ENCODE data around the gene CDH4. TPM values are rescaled to one million over a fixed set of nuclear protein-coding genes. Genes with fewer than 3 reads are reported as not detected.

CDH4 gene
- total and polyA plus RNA-seq, 9 of the 15 experiments (the other 6 are each of a cell fraction or from before 2014, with no cell fraction given): 0.04 TPM; not detected in 8

- H3K27me3 ChIP-seq (ENCODE audit: control insufficient read depth in 2 of 2, insufficient read depth in 2 of 2, low read length in 2 of 2): peaks cover 5 to 62% of the 10 kb centered on the region in 2 experiments; a peak in 4 of 5 replicates
- no peaks in the 10 kb centered on the region for H3K36me3 ChIP-seq (ENCODE audit: control insufficient read depth, insufficient read depth, low read length)
- no peaks in the 10 kb centered on the region for H3K4me1 ChIP-seq (replicated peaks in 1 of 2; ENCODE audit: control insufficient read depth in 2 of 2, insufficient read depth in 2 of 2, low read length in 2 of 2)
- H2AFZ ChIP-seq (ENCODE audit: low read depth, low read length): no peak overlapping the region
- no peak overlapping the region for H3K9ac ChIP-seq (ENCODE audit: insufficient read depth in 1 of 2, low read depth in 2 of 2, low read length in 2 of 2)
- in situ Hi-C loops (cut with MboI): no loop called here
- CTCF ChIA-PET (ENCODE audit: low intra/inter-chr PET ratio): no interaction called here
- DNase-seq (ENCODE audit: extremely low read depth in 1 of 4, low spot score in 3 of 4): no peak
- H3K9me3 ChIP-seq (replicated peaks; ENCODE audit: control insufficient read depth, insufficient read depth, low read depth, low read length): no peaks in the 10 kb centered on the region
- H3K4me2 ChIP-seq (ENCODE audit: insufficient read depth, low read length): no peak overlapping the region
- H3K9me1 ChIP-seq (ENCODE audit: control insufficient read depth, insufficient read depth, low read length): no peaks in the 10 kb centered on the region
- BruUV-seq (replicated peaks): no TSS peak
- no peaks in the 10 kb centered on the region for H4K20me1 ChIP-seq (replicated peaks; ENCODE audit: control insufficient read depth, insufficient read depth, low read length)
- no peaks in the 10 kb centered on the region for H3K79me2 ChIP-seq (ENCODE audit: control insufficient read depth, insufficient read depth, low read length)
- no peak for ATAC-seq
- TF ChIP-seq ZNF592 (IDR thresholded peaks at IDR 0.05) (no peak), ZBTB7A (IDR thresholded peaks at IDR 0.05; ENCODE audit: borderline replicate concordance, control insufficient read depth, low read depth, low read length) (no peak), ETV1 (tag; conservative IDR thresholded peaks at IDR 0.05; ENCODE audit: low read depth) (no peak), IRF2 (CRISPR knock-in tag; IDR thresholded peaks at IDR 0.05) (no peak)
- TF ChIP-seq, protein P1, sequence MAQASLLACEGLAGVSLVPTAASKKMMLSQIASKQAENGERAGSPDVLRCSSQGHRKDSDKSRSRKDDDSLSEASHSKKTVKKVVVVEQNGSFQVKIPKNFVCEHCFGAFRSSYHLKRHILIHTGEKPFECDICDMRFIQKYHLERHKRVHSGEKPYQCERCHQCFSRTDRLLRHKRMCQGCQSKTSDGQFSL (CRISPR knock-in tag; IDR thresholded peaks at IDR 0.05): no peak
- TF ChIP-seq, protein P1 (tag; IDR thresholded peaks at IDR 0.05): no peak
- TF ChIP-seq, protein P2, sequence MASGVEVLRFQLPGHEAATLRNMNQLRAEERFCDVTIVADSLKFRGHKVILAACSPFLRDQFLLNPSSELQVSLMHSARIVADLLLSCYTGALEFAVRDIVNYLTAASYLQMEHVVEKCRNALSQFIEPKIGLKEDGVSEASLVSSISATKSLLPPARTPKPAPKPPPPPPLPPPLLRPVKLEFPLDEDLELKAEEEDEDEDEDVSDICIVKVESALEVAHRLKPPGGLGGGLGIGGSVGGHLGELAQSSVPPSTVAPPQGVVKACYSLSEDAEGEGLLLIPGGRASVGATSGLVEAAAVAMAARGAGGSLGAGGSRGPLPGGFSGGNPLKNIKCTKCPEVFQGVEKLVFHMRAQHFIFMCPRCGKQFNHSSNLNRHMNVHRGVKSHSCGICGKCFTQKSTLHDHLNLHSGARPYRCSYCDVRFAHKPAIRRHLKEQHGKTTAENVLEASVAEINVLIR (CRISPR knock-in tag; IDR thresholded peaks at IDR 0.05): no peak
- WGBS (ENCODE audit: insufficient coverage, low coverage, missing lambda C conversion rate): 16% methylated on average over 16 of the region's 87 CpGs
- intact Hi-C loops (cut with micrococcal nuclease): no loop called here
- no peak overlapping the region for H3K4me3 ChIP-seq
- H3K27ac ChIP-seq (ENCODE audit: extremely low read depth, low read depth, low read length): no peak overlapping the region
- POLR2A ChIA-PET: interaction anchor here (0.9 kb wide), 1 partner anchor 9 kb away, joined by 3 read pairs; no protein-coding TSS in a partner anchor
- no peak for FAIRE-seq
Measured at GRCh38 chr20:61252601-61253263, 671 bp downstream of the CDH4 start.
